ENCODE data around the gene RTN1.

The RTN1 gene

GRCh38 chr14:59595071-59595470 lies 275.5 kb downstream of the RTN1 start:
- no peaks in the 10 kb centered on the region for H3K9me2 ChIP-seq (replicated peaks; ENCODE audit: insufficient read depth, low read length)
- no peaks in the 10 kb centered on the region for H3K9me3 ChIP-seq (replicated peaks; ENCODE audit: insufficient read depth, low read length)
- TF ChIP-seq CTCF (IDR thresholded peaks at IDR 0.05; ENCODE audit: low read length): no peak
- TF ChIP-seq EZH2 (optimal IDR thresholded peaks at IDR 0.05; ENCODE audit: low read depth, low read length): no peak
- TF ChIP-seq EZH2phosphoT487 (IDR thresholded peaks at IDR 0.05; ENCODE audit: low read length): no peak
- no peak overlapping the region for H3K4me2 ChIP-seq (ENCODE audit: low read depth, low read length)
- no peak overlapping the region for H3K9ac ChIP-seq (ENCODE audit: low read length)
- DNase-seq: no peak
- no peak overlapping the region for H2AFZ ChIP-seq (ENCODE audit: low read length)
- H3K4me3 ChIP-seq (ENCODE audit: low read length): no peak overlapping the region
- no peaks in the 10 kb centered on the region for H3K79me2 ChIP-seq (ENCODE audit: low read length)
- H3K27me3 ChIP-seq (replicated peaks; ENCODE audit: insufficient read depth, low read length): no peaks in the 10 kb centered on the region
- H3K36me3 ChIP-seq (replicated peaks; ENCODE audit: insufficient read depth, low read length): no peaks in the 10 kb centered on the region
- no peaks in the 10 kb centered on the region for H3F3A ChIP-seq (ENCODE audit: insufficient read depth, low read length)
- no peak overlapping the region for H3K27ac ChIP-seq (ENCODE audit: low read length)
- H3K4me1 ChIP-seq (ENCODE audit: low read length): no peaks in the 10 kb centered on the region
- H4K20me1 ChIP-seq (ENCODE audit: insufficient read depth, low read length): no peaks in the 10 kb centered on the region

GRCh38 chr14:59591641-59592370 lies 278.8 kb downstream of the RTN1 start:
- H3K9ac ChIP-seq (ENCODE audit: low read length): no peak overlapping the region
- H3K36me3 ChIP-seq (replicated peaks; ENCODE audit: insufficient read depth, low read length): no peaks in the 10 kb centered on the region
- no peaks in the 10 kb centered on the region for H3K9me3 ChIP-seq (replicated peaks; ENCODE audit: insufficient read depth, low read length)
- H3K79me2 ChIP-seq (ENCODE audit: low read length): no peaks in the 10 kb centered on the region
- DNase-seq: no peak
- H3K4me3 ChIP-seq (ENCODE audit: low read length): no peak overlapping the region
- no peak for TF ChIP-seq CTCF (IDR thresholded peaks at IDR 0.05; ENCODE audit: low read length)
- TF ChIP-seq EZH2 (optimal IDR thresholded peaks at IDR 0.05; ENCODE audit: low read depth, low read length): no peak
- no peak for TF ChIP-seq EZH2phosphoT487 (IDR thresholded peaks at IDR 0.05; ENCODE audit: low read length)
- no peaks in the 10 kb centered on the region for H3K27me3 ChIP-seq (replicated peaks; ENCODE audit: insufficient read depth, low read length)
- H3K4me1 ChIP-seq (ENCODE audit: low read length): no peaks in the 10 kb centered on the region
- no peaks in the 10 kb centered on the region for H3K9me2 ChIP-seq (replicated peaks; ENCODE audit: insufficient read depth, low read length)
- no peak overlapping the region for H3K27ac ChIP-seq (ENCODE audit: low read length)
- no peak overlapping the region for H3K4me2 ChIP-seq (ENCODE audit: low read depth, low read length)
- no peaks in the 10 kb centered on the region for H4K20me1 ChIP-seq (ENCODE audit: insufficient read depth, low read length)
- no peaks in the 10 kb centered on the region for H3F3A ChIP-seq (ENCODE audit: insufficient read depth, low read length)
- no peak overlapping the region for H2AFZ ChIP-seq (ENCODE audit: low read length)

GRCh38 chr14:59588101-59588500 lies 282.5 kb downstream of the RTN1 start:
- H3K9me3 ChIP-seq (replicated peaks; ENCODE audit: insufficient read depth, low read length): no peaks in the 10 kb centered on the region
- no peaks in the 10 kb centered on the region for H3K9me2 ChIP-seq (replicated peaks; ENCODE audit: insufficient read depth, low read length)
- H3K4me1 ChIP-seq (ENCODE audit: low read length): no peaks in the 10 kb centered on the region
- H4K20me1 ChIP-seq (ENCODE audit: insufficient read depth, low read length): no peaks in the 10 kb centered on the region
- H3K4me2 ChIP-seq (ENCODE audit: low read depth, low read length): no peak overlapping the region
- H3K4me3 ChIP-seq (ENCODE audit: low read length): no peak overlapping the region
- H2AFZ ChIP-seq (ENCODE audit: low read length): no peak overlapping the region
- DNase-seq: no peak
- no peaks in the 10 kb centered on the region for H3F3A ChIP-seq (ENCODE audit: insufficient read depth, low read length)
- no peaks in the 10 kb centered on the region for H3K79me2 ChIP-seq (ENCODE audit: low read length)
- no peaks in the 10 kb centered on the region for H3K27me3 ChIP-seq (replicated peaks; ENCODE audit: insufficient read depth, low read length)
- H3K36me3 ChIP-seq (replicated peaks; ENCODE audit: insufficient read depth, low read length): no peaks in the 10 kb centered on the region
- no peak overlapping the region for H3K27ac ChIP-seq (ENCODE audit: low read length)
- no peak overlapping the region for H3K9ac ChIP-seq (ENCODE audit: low read length)
- no peak for TF ChIP-seq EZH2 (optimal IDR thresholded peaks at IDR 0.05; ENCODE audit: low read depth, low read length)
- no peak for TF ChIP-seq EZH2phosphoT487 (IDR thresholded peaks at IDR 0.05; ENCODE audit: low read length)
- TF ChIP-seq CTCF (IDR thresholded peaks at IDR 0.05; ENCODE audit: low read length): no peak

All from MM.1S (cell line).